ENCODE measurements around the gene TMEM247. TPM values are rescaled to one million over a fixed set of nuclear protein-coding genes. Genes with fewer than 3 reads are reported as not detected.

Gene TMEM247
- total RNA-seq: not detected in 2 replicates
- not detected in 2 replicates for polyA plus RNA-seq

DNA sequence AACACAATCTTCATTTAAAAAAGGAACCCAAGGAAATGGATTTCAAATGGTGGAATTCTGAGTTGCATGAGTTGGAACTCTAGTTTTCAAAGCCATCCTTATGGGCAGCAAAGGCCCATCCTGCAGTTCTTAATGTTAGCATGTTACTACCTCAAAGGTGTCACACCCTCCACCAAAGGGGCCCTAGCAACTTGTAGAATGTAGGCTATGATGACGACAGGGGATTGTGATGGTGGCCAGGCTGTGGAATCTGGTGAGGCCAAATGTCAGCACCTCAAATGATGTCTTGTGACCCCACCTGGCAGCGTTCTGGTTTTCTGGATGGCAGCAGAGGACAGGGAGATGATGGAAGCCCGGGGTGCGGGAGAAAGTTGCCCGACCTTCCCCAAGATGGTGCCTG lies at the start of gene TMEM247:
Gene TMEM247, plus strand, starts transcription at position 301 of the 400 bp plus-strand sequence.
- no peak for DNase-seq (ENCODE audit: low spot score)
- 89% methylated on average over 5 of the region's 5 CpGs for WGBS (ENCODE audit: low lambda C conversion rate, missing lambda C conversion rate)

DNA sequence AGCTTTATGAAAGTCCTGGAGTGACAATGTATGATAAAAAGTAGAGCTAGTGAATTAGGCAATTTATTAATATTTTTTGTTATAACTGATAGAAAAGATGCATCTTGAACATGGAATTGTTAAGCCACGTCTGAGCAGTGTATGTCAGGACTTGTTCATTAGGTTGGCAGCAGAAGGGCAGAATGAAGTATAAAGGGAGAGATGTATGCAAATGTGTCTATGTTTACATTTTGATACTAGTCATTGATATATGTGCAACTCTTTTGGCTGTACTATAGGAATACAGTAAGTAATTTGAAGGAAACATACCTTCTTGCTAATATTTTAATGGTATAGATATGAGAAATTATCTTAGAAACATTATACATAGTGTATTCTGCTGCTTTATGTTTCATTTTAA lies 49.0 kb upstream of the TMEM247 start:
- Histone ChIP-seq H3K4me3 (no peak overlapping the region), H3K4me2 (no peak overlapping the region), H3K27me3 (no peaks in the 10 kb centered on the region), H3K9me3 (ENCODE audit: low read depth) (no peaks in the 10 kb centered on the region), H4K20me1 (ENCODE audit: insufficient read depth, poor library complexity, severe bottlenecking) (no peaks in the 10 kb centered on the region), H3K4me1 (ENCODE audit: insufficient read depth) (no peaks in the 10 kb centered on the region), H3K79me2 (no peaks in the 10 kb centered on the region), H3K27ac (no peak overlapping the region), H3K9me2 (replicated peaks; ENCODE audit: insufficient read depth) (no peaks in the 10 kb centered on the region), H3K36me3 (replicated peaks; ENCODE audit: insufficient read depth, low read depth) (no peaks in the 10 kb centered on the region), H2AFZ (no peak overlapping the region)
- TF ChIP-seq CTCF (IDR thresholded peaks at IDR 0.05; ENCODE audit: poor library complexity) (no peak), EZH2 (IDR thresholded peaks at IDR 0.05; ENCODE audit: borderline replicate concordance) (no peak), EZH2phosphoT487 (IDR thresholded peaks at IDR 0.05; ENCODE audit: low read depth, severe bottlenecking, unreplicated experiment) (no peak)
- 84% methylated on average over 1 of the region's 1 CpG for WGBS (ENCODE audit: low lambda C conversion rate, missing lambda C conversion rate)
- no peak for DNase-seq (ENCODE audit: low spot score)

More for the DNA sequence above, at the start of gene TMEM247:
- H3K4me1 ChIP-seq (ENCODE audit: insufficient read depth): peaks cover 3% of the 10 kb centered on the region
- H3K27me3 ChIP-seq: no peaks in the 10 kb centered on the region
- TF ChIP-seq EZH2phosphoT487 (IDR thresholded peaks at IDR 0.05; ENCODE audit: low read depth, severe bottlenecking, unreplicated experiment) (no peak), CTCF (IDR thresholded peaks at IDR 0.05; ENCODE audit: poor library complexity) (no peak), EZH2 (IDR thresholded peaks at IDR 0.05; ENCODE audit: borderline replicate concordance) (no peak)
- no peaks in the 10 kb centered on the region for H3K79me2 ChIP-seq
- H3K36me3 ChIP-seq (replicated peaks; ENCODE audit: insufficient read depth, low read depth): no peaks in the 10 kb centered on the region
- no peaks in the 10 kb centered on the region for H3K9me3 ChIP-seq (ENCODE audit: low read depth)
- H3K4me3 ChIP-seq: no peak within 1 kb of the TSS
- H3K4me2 ChIP-seq: no peak within 1 kb of the TSS
- no peak within 1 kb of the TSS for H3K27ac ChIP-seq
- no peak within 1 kb of the TSS for H2AFZ ChIP-seq
- H3K9me2 ChIP-seq (replicated peaks; ENCODE audit: insufficient read depth): no peaks in the 10 kb centered on the region
- H4K20me1 ChIP-seq (ENCODE audit: insufficient read depth, poor library complexity, severe bottlenecking): no peaks in the 10 kb centered on the region

GRCh38 chr2:46430992-46431391 lies 48.4 kb upstream of the TMEM247 start:
- Histone ChIP-seq H3K27me3 (no peaks in the 10 kb centered on the region), H3K9me2 (replicated peaks; ENCODE audit: insufficient read depth) (no peaks in the 10 kb centered on the region), H3K4me2 (no peak overlapping the region), H3K36me3 (replicated peaks; ENCODE audit: insufficient read depth, low read depth) (no peaks in the 10 kb centered on the region), H3K9me3 (ENCODE audit: low read depth) (no peaks in the 10 kb centered on the region), H4K20me1 (ENCODE audit: insufficient read depth, poor library complexity, severe bottlenecking) (no peaks in the 10 kb centered on the region), H3K27ac (no peak overlapping the region), H3K4me3 (no peak overlapping the region), H2AFZ (no peak overlapping the region), H3K79me2 (no peaks in the 10 kb centered on the region), H3K4me1 (ENCODE audit: insufficient read depth) (no peaks in the 10 kb centered on the region)
- TF ChIP-seq EZH2 (IDR thresholded peaks at IDR 0.05; ENCODE audit: borderline replicate concordance) (no peak), EZH2phosphoT487 (IDR thresholded peaks at IDR 0.05; ENCODE audit: low read depth, severe bottlenecking, unreplicated experiment) (no peak), CTCF (IDR thresholded peaks at IDR 0.05; ENCODE audit: poor library complexity) (no peak)
- no peak for DNase-seq (ENCODE audit: low spot score)
- 82% methylated on average over 1 of the region's 1 CpG for WGBS (ENCODE audit: low lambda C conversion rate, missing lambda C conversion rate)
